Measurements from ENCODE around the gene SLC2A11.
"Not testable (repeated sequence)": the region's sequence is repeated elsewhere in the genome, so short reads cannot be mapped to it uniquely, and the experiment has no call there.

SLC2A11 gene

GRCh38 chr22:23896166-23896522 lies 38.5 kb downstream of the SLC2A11 start:
- Histone ChIP-seq H3K4me3 (ENCODE audit: low read depth, low read length) (peak overlapping the region; percentile 89), H3K27me3 (ENCODE audit: control insufficient read depth, insufficient read depth, low read length) (no peaks in the 10 kb centered on the region), H3K9me3 (ENCODE audit: control insufficient read depth, insufficient read depth, low read length) (peaks cover 9% of the 10 kb centered on the region), H3K36me3 (ENCODE audit: control insufficient read depth, insufficient read depth, low read length) (peaks cover 27% of the 10 kb centered on the region), H3K9ac (ENCODE audit: low read depth, low read length) (peak overlapping the region; percentile 16), H3K4me1 (ENCODE audit: control insufficient read depth, insufficient read depth, low read length) (peaks cover 16% of the 10 kb centered on the region)

- H3K27me3 ChIP-seq (ENCODE audit: control insufficient read depth, insufficient read depth, low read length): no peaks in the 10 kb centered on the region
- peaks cover 16% of the 10 kb centered on the region for H3K4me1 ChIP-seq (ENCODE audit: control insufficient read depth, insufficient read depth, low read length)
- peaks cover 7% of the 10 kb centered on the region for H3K9me3 ChIP-seq (ENCODE audit: control insufficient read depth, insufficient read depth, low read length)
- no peak overlapping the region for H3K9ac ChIP-seq (ENCODE audit: low read depth, low read length)
- peaks cover 27% of the 10 kb centered on the region for H3K36me3 ChIP-seq (ENCODE audit: control insufficient read depth, insufficient read depth, low read length)
- H3K4me3 ChIP-seq (ENCODE audit: low read depth, low read length): no peak overlapping the region
Observed at GRCh38 chr22:23896523-23897186, 39.0 kb downstream of the SLC2A11 start.

- no peak overlapping the region for H3K4me3 ChIP-seq (ENCODE audit: low read depth, low read length)
- peaks cover 4% of the 10 kb centered on the region for H3K9me3 ChIP-seq (ENCODE audit: control insufficient read depth, insufficient read depth, low read length)
- peaks cover 27% of the 10 kb centered on the region for H3K36me3 ChIP-seq (ENCODE audit: control insufficient read depth, insufficient read depth, low read length)
- H3K4me1 ChIP-seq (ENCODE audit: control insufficient read depth, insufficient read depth, low read length): peaks cover 16% of the 10 kb centered on the region
- no peaks in the 10 kb centered on the region for H3K27me3 ChIP-seq (ENCODE audit: control insufficient read depth, insufficient read depth, low read length)
- no peak overlapping the region for H3K9ac ChIP-seq (ENCODE audit: low read depth, low read length)
Observed at GRCh38 chr22:23897320-23897719, 39.6 kb downstream of the SLC2A11 start.

- Histone ChIP-seq H3K9me3 (ENCODE audit: control insufficient read depth, insufficient read depth, low read length) (peaks cover 4% of the 10 kb centered on the region), H3K4me1 (ENCODE audit: control insufficient read depth, insufficient read depth, low read length) (peaks cover 12% of the 10 kb centered on the region), H3K36me3 (ENCODE audit: control insufficient read depth, insufficient read depth, low read length) (peaks cover 27% of the 10 kb centered on the region), H3K9ac (ENCODE audit: low read depth, low read length) (no peak overlapping the region), H3K27me3 (ENCODE audit: control insufficient read depth, insufficient read depth, low read length) (no peaks in the 10 kb centered on the region), H3K4me3 (ENCODE audit: low read depth, low read length) (no peak overlapping the region)
Observed at GRCh38 chr22:23898006-23898974, 40.6 kb downstream of the SLC2A11 start.

GRCh38 chr22:23899042-23899745 lies 41.5 kb downstream of the SLC2A11 start:
- Histone ChIP-seq H3K4me3 (ENCODE audit: low read depth, low read length) (no peak overlapping the region), H3K9me3 (ENCODE audit: control insufficient read depth, insufficient read depth, low read length) (peaks cover 4% of the 10 kb centered on the region), H3K9ac (ENCODE audit: low read depth, low read length) (no peak overlapping the region), H3K27me3 (ENCODE audit: control insufficient read depth, insufficient read depth, low read length) (no peaks in the 10 kb centered on the region), H3K36me3 (ENCODE audit: control insufficient read depth, insufficient read depth, low read length) (peaks cover 27% of the 10 kb centered on the region), H3K4me1 (ENCODE audit: control insufficient read depth, insufficient read depth, low read length) (peaks cover 9% of the 10 kb centered on the region)

GRCh38 chr22:23900227-23900626 lies 42.6 kb downstream of the SLC2A11 start:
- not testable (repeated sequence) for H3K4me1 ChIP-seq (ENCODE audit: control insufficient read depth, insufficient read depth, low read length); H3K4me3 ChIP-seq (ENCODE audit: low read depth, low read length); H3K27me3 ChIP-seq (ENCODE audit: control insufficient read depth, insufficient read depth, low read length); H3K9me3 ChIP-seq (ENCODE audit: control insufficient read depth, insufficient read depth, low read length); H3K9ac ChIP-seq (ENCODE audit: low read depth, low read length)
- peaks cover 23% of the 10 kb centered on the region for H3K36me3 ChIP-seq (ENCODE audit: control insufficient read depth, insufficient read depth, low read length)

- Histone ChIP-seq H3K9me3 (ENCODE audit: control insufficient read depth, insufficient read depth, low read length) (peaks cover 4% of the 10 kb centered on the region), H3K4me1 (ENCODE audit: control insufficient read depth, insufficient read depth, low read length) (peaks cover 5% of the 10 kb centered on the region), H3K27me3 (ENCODE audit: control insufficient read depth, insufficient read depth, low read length) (peaks cover 5% of the 10 kb centered on the region), H3K4me3 (ENCODE audit: low read depth, low read length) (no peak overlapping the region), H3K9ac (ENCODE audit: low read depth, low read length) (no peak overlapping the region), H3K36me3 (ENCODE audit: control insufficient read depth, insufficient read depth, low read length) (peaks cover 11% of the 10 kb centered on the region)
Observed at GRCh38 chr22:23901600-23901999, 43.9 kb downstream of the SLC2A11 start.

GRCh38 chr22:23903328-23903971 lies 45.8 kb downstream of the SLC2A11 start:
- Histone ChIP-seq H3K9me3 (ENCODE audit: control insufficient read depth, insufficient read depth, low read length) (peaks cover 4% of the 10 kb centered on the region), H3K27me3 (ENCODE audit: control insufficient read depth, insufficient read depth, low read length) (peaks cover 5% of the 10 kb centered on the region), H3K9ac (ENCODE audit: low read depth, low read length) (no peak overlapping the region), H3K4me3 (ENCODE audit: low read depth, low read length) (no peak overlapping the region), H3K4me1 (ENCODE audit: control insufficient read depth, insufficient read depth, low read length) (peaks cover 5% of the 10 kb centered on the region), H3K36me3 (ENCODE audit: control insufficient read depth, insufficient read depth, low read length) (no peaks in the 10 kb centered on the region)

- Histone ChIP-seq H3K9me3 (ENCODE audit: control insufficient read depth, insufficient read depth, low read length) (peaks cover 4% of the 10 kb centered on the region), H3K4me1 (ENCODE audit: control insufficient read depth, insufficient read depth, low read length) (peaks cover 17% of the 10 kb centered on the region)
Observed at GRCh38 chr22:23904573-23905254, 47.0 kb downstream of the SLC2A11 start.

GRCh38 chr22:23906641-23907040 lies 49.0 kb downstream of the SLC2A11 start:
- Histone ChIP-seq H3K4me1 (ENCODE audit: control insufficient read depth, insufficient read depth, low read length) (peaks cover 17% of the 10 kb centered on the region), H3K9ac (ENCODE audit: low read depth, low read length) (no peak overlapping the region), H3K27me3 (ENCODE audit: control insufficient read depth, insufficient read depth, low read length) (peaks cover 5% of the 10 kb centered on the region), H3K36me3 (ENCODE audit: control insufficient read depth, insufficient read depth, low read length) (no peaks in the 10 kb centered on the region), H3K4me3 (ENCODE audit: low read depth, low read length) (no peak overlapping the region), H3K9me3 (ENCODE audit: control insufficient read depth, insufficient read depth, low read length) (no peaks in the 10 kb centered on the region)

More at GRCh38 chr22:23904573-23905254, 47.0 kb downstream of the SLC2A11 start:
- H3K9ac ChIP-seq (ENCODE audit: low read depth, low read length): no peak overlapping the region
- H3K4me3 ChIP-seq (ENCODE audit: low read depth, low read length): no peak overlapping the region
- H3K36me3 ChIP-seq (ENCODE audit: control insufficient read depth, insufficient read depth, low read length): no peaks in the 10 kb centered on the region
- H3K27me3 ChIP-seq (ENCODE audit: control insufficient read depth, insufficient read depth, low read length): peaks cover 5% of the 10 kb centered on the region

- not testable (repeated sequence) for H3K9ac ChIP-seq (ENCODE audit: low read depth, low read length); H3K9me3 ChIP-seq (ENCODE audit: control insufficient read depth, insufficient read depth, low read length); H3K4me3 ChIP-seq (ENCODE audit: low read depth, low read length); H3K36me3 ChIP-seq (ENCODE audit: control insufficient read depth, insufficient read depth, low read length); H3K27me3 ChIP-seq (ENCODE audit: control insufficient read depth, insufficient read depth, low read length)
- H3K4me1 ChIP-seq (ENCODE audit: control insufficient read depth, insufficient read depth, low read length): peaks cover 17% of the 10 kb centered on the region
Observed at GRCh38 chr22:23907423-23907822, 49.7 kb downstream of the SLC2A11 start.
